GM23338 (cell line): ENCODE data around the gene UCKL1. TPM values are rescaled to one million over a fixed set of nuclear protein-coding genes. Genes with fewer than 3 reads are reported as not detected.

Experiments used
- ATAC-seq: fragments of 200-7000 bp; cut with Tn5 transposase; 3 replicates; pipeline ENCODE4 v1.9.1; 2020
- DNase-seq: peaks from one replicate; pipeline ENCODE4 v3.0.0-alpha.2; 2015; ENCODE audit warnings: low spot score
- H2AFZ ChIP-seq: fragments of 200-600 bp; sonication (generic); 2 replicates; pipeline ENCODE4 v1.8.0; 2016; ENCODE audit warnings: antibody characterized with exemption, mild to moderate bottlenecking, moderate library complexity
- H3F3A ChIP-seq: fragments of 200-600 bp; sonication (generic); replicated peaks from 2 replicates; pipeline ENCODE4 v1.8.0; 2017; ENCODE audit warnings: antibody characterized with exemption, mixed run types, low read depth
- H3K27ac ChIP-seq: fragments of 200-600 bp; sonication (generic); 2 replicates; pipeline ENCODE4 v1.6.1; 2016; ENCODE audit warnings: low read depth
- H3K27me3 ChIP-seq: fragments of 200-600 bp; sonication (generic); 2 replicates; pipeline ENCODE4 v1.8.0; 2016; ENCODE audit warnings: mild to moderate bottlenecking, mixed run types, moderate library complexity; ENCODE audit not compliant: insufficient read depth
- H3K36me3 ChIP-seq: fragments of 200-600 bp; sonication (generic); 2 replicates; pipeline ENCODE4 v1.8.0; 2016; ENCODE audit warnings: mild to moderate bottlenecking; ENCODE audit not compliant: insufficient read depth
- H3K4me1 ChIP-seq: fragments of 200-600 bp; sonication (generic); 2 replicates; pipeline ENCODE4 v1.8.0; 2016; ENCODE audit warnings: mild to moderate bottlenecking, moderate library complexity; ENCODE audit not compliant: insufficient read depth
- H3K4me2 ChIP-seq: fragments of 200-600 bp; sonication (generic); 2 replicates; pipeline ENCODE4 v1.7.1; 2017; ENCODE audit warnings: mixed run types
- H3K4me3 ChIP-seq: fragments of 200-600 bp; sonication (generic); 2 replicates; pipeline ENCODE4 v1.6.1; 2016; ENCODE audit warnings: mixed run types
- H3K79me2 ChIP-seq: fragments of 200-600 bp; sonication (generic); replicated peaks from 2 replicates; pipeline ENCODE4 v1.8.0; 2017; ENCODE audit warnings: mild to moderate bottlenecking; ENCODE audit not compliant: insufficient read depth
- H3K9me2 ChIP-seq: fragments of 200-600 bp; sonication (generic); 2 replicates; pipeline ENCODE4 v1.8.0; 2017; ENCODE audit not compliant: insufficient read depth
- H4K20me1 ChIP-seq: fragments of 200-600 bp; sonication (generic); replicated peaks from 2 replicates; pipeline ENCODE4 v1.8.0; 2017; ENCODE audit warnings: mild to moderate bottlenecking; ENCODE audit not compliant: insufficient read depth
- H3K27ac Mint-ChIP-seq: 2 replicates; pipeline ENCODE4 v1.8.0; 2020; ENCODE audit warnings: inconsistent platforms, mild to moderate bottlenecking, moderate library complexity, mixed read lengths
- H3K27me3 Mint-ChIP-seq: 3 replicates; pipeline ENCODE4 v1.8.0; 2022; ENCODE audit warnings: low read depth, mild to moderate bottlenecking, moderate library complexity, mixed read lengths, inconsistent platforms; ENCODE audit not compliant: insufficient read depth, poor library complexity
- H3K36me3 Mint-ChIP-seq: 3 replicates; pipeline ENCODE4 v1.8.0; 2021; ENCODE audit warnings: low read depth, mild to moderate bottlenecking, inconsistent platforms, moderate library complexity, mixed read lengths
- H3K4me1 Mint-ChIP-seq: 3 replicates; pipeline ENCODE4 v1.8.0; 2020; ENCODE audit warnings: mild to moderate bottlenecking, inconsistent platforms, mixed read lengths
- H3K4me3 Mint-ChIP-seq: 3 replicates; pipeline ENCODE4 v1.8.0; 2021; ENCODE audit warnings: moderate library complexity, mild to moderate bottlenecking, inconsistent platforms, mixed read lengths
- H3K9me3 Mint-ChIP-seq: 3 replicates; pipeline ENCODE4 v1.8.0; 2020; ENCODE audit warnings: moderate library complexity, mild to moderate bottlenecking, inconsistent platforms, mixed read lengths
- CREB1 ChIP-seq: fragments of 250-450 bp; sonication (Bioruptor Pico); IDR thresholded peaks from 2 replicates; pipeline ENCODE4 v1.5.0; 2020; ENCODE audit warnings: low read depth, mild to moderate bottlenecking, moderate library complexity
- CTCF ChIP-seq, 2 experiments: fragments of 200-600 bp in 1 of 2; sonication (generic) in 1 of 2; conservative IDR thresholded peaks; 2 replicates each; pipeline versions ENCODE4 v1.5.1 to v1.6.1; 2016 to 2017; ENCODE audit warnings: antibody characterized with exemption in 2 of 2, low read depth in 2 of 2, mild to moderate bottlenecking in 2 of 2, moderate library complexity in 1 of 2
- ETS1 ChIP-seq: IDR thresholded peaks from 2 replicates; pipeline ENCODE4 v1.6.1; 2016; ENCODE audit warnings: antibody characterized with exemption
- EZH2 ChIP-seq: fragments of 200-600 bp; sonication (generic); IDR thresholded peaks from one replicate; pipeline ENCODE4 v1.8.0; 2017; ENCODE audit warnings: antibody characterized with exemption, mild to moderate bottlenecking, low read depth; ENCODE audit not compliant: unreplicated experiment
- EZH2phosphoT487 ChIP-seq: fragments of 200-600 bp; sonication (generic); IDR thresholded peaks from one replicate; pipeline ENCODE4 v1.8.1; 2018; ENCODE audit warnings: antibody characterized with exemption; ENCODE audit not compliant: unreplicated experiment
- NANOG ChIP-seq: IDR thresholded peaks from 2 replicates; pipeline ENCODE4 v1.6.1; 2016; ENCODE audit warnings: antibody characterized with exemption, borderline replicate concordance
- POLR2AphosphoS5 ChIP-seq: IDR thresholded peaks from 2 replicates; pipeline ENCODE4 v1.6.1; 2016; ENCODE audit warnings: antibody characterized with exemption, low read depth
- REST ChIP-seq: IDR thresholded peaks from one replicate; pipeline ENCODE4 v1.6.1; 2018; ENCODE audit warnings: antibody characterized with exemption; ENCODE audit not compliant: unreplicated experiment
- STAT1 ChIP-seq: IDR thresholded peaks from one replicate; pipeline ENCODE4 v1.6.1; 2016; ENCODE audit warnings: antibody characterized with exemption; ENCODE audit not compliant: unreplicated experiment
- ZNF114 ChIP-seq: fragments of 250-450 bp; sonication (Bioruptor Pico); IDR thresholded peaks from 2 replicates; pipeline ENCODE4 v1.5.0; 2020; ENCODE audit warnings: mild to moderate bottlenecking, moderate library complexity
- polyA plus RNA-seq: library from polyadenylated mRNA; unstranded; fragments of >200 nt; fragmentation: Nextera tagmentation; extraction: Ambion mirVana; gene quantifications from 2 replicates; pipeline ENCODE4 v1.2.1, GENCODE V29; 2016
- total RNA-seq: library from RNA; depleted of rRNA; stranded (reverse); fragments of >200 nt; shearing (Covaris generic); gene quantifications from 2 replicates; pipeline ENCODE4 v1.2.3, GENCODE V29; 2014

Gene UCKL1
- total and polyA plus RNA-seq, 2 experiments from 2014 or later: 56.8 to 82.5 TPM

DNA sequence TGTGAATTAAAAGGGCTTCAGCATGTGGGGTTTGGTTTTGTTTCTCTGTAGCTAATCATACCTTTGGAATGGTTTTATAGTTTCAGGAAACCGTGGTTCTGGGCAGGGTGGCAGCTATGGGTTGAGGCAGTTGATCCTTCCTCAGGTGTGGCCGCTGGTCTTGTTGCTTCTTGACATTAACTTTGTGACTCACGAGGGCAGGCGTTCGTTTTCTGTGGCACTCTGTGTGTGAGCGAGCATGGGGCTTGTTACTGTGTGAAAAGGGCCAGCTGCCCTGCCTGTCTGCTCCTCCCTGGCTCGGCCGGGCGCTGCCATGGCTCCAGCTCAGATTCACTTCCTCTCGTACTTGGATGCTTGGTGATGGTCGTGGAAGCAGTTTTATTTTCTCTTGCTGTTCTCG, 45.0 kb downstream of the UCKL1 start:
- ATAC-seq: no peak
- H3K27ac ChIP-seq: no peak overlapping the region
- H3K9me3 Mint-ChIP-seq: peaks cover 3% of the 10 kb centered on the region; the same call in 2 of the 3 replicates
- H3K36me3 ChIP-seq: no peaks in the 10 kb centered on the region
- DNase-seq: no peak
- no peak overlapping the region for H2AFZ ChIP-seq
- peaks cover 7% of the 10 kb centered on the region for H3K27me3 Mint-ChIP-seq
- no peak overlapping the region for H3K4me2 ChIP-seq
- no peaks in the 10 kb centered on the region for H3K27me3 ChIP-seq
- H3F3A ChIP-seq: peaks cover 6% of the 10 kb centered on the region; the same call in 1 of the 2 replicates
- peaks cover 11% of the 10 kb centered on the region for H4K20me1 ChIP-seq
- no peaks in the 10 kb centered on the region for H3K9me2 ChIP-seq
- H3K79me2 ChIP-seq: peaks cover 69% of the 10 kb centered on the region
- H3K4me3 Mint-ChIP-seq: no peak overlapping the region; the same call in 2 of the 3 replicates
- H3K36me3 Mint-ChIP-seq: peaks cover 12% of the 10 kb centered on the region; the same call in 2 of the 3 replicates
- H3K27ac Mint-ChIP-seq: no peak overlapping the region
- H3K4me1 Mint-ChIP-seq: peaks cover 16% of the 10 kb centered on the region
- TF ChIP-seq ZNF114 (no peak), EZH2phosphoT487 (no peak), ETS1 (no peak), POLR2AphosphoS5 (no peak), EZH2 (no peak), CREB1 (CRISPR knock-in tag) (no peak), CTCF (conservative IDR thresholded peaks at IDR 0.05; ENCODE audit: low read depth in 2 of 2) (no peak), NANOG (no peak), STAT1 (no peak), REST (no peak)
- no peaks in the 10 kb centered on the region for H3K4me1 ChIP-seq
- no peak overlapping the region for H3K4me3 ChIP-seq
